Endothelial cell of umbilical vein (primary cell): ENCODE measurements around the gene WNT8B.

Experiments
- CTCF ChIP-seq, 2 donors: IDR thresholded peaks; 1 replicate in 1 of 2; 2 replicates in 1 of 2; pipeline ENCODE4 v1.5.1; 2011; ENCODE audit warnings: low read length in 2 of 2, mild to moderate bottlenecking in 2 of 2, moderate library complexity in 2 of 2, control low read depth in 1 of 2, inconsistent platforms in 1 of 2, low read depth in 1 of 2; ENCODE audit not compliant: insufficient read depth in 1 of 2; ENCODE audit errors: extremely low read depth in 1 of 2
- EZH2 ChIP-seq: IDR thresholded peaks from 2 replicates; pipeline ENCODE4 v1.6.1; 2012; ENCODE audit warnings: borderline replicate concordance, low read depth, mild to moderate bottlenecking, moderate library complexity, low read length, inconsistent platforms; ENCODE audit not compliant: severe bottlenecking
- MAX ChIP-seq: IDR thresholded peaks from 2 replicates; pipeline ENCODE4 v1.6.1; 2011; ENCODE audit not compliant: insufficient read depth, insufficient read length
- POLR2AphosphoS5 ChIP-seq: IDR thresholded peaks from 2 replicates; pipeline ENCODE4 v1.6.1; 2012; ENCODE audit warnings: low read depth, mild to moderate bottlenecking, control low read depth, low read length, moderate library complexity; ENCODE audit not compliant: insufficient read depth

- TF ChIP-seq POLR2AphosphoS5 (no peak), EZH2 (no peak), CTCF (IDR thresholded peaks at IDR 0.05; ENCODE audit: extremely low read depth in 1 of 2, insufficient read depth in 1 of 2, low read depth in 1 of 2, low read length in 2 of 2) (no peak), MAX (no peak)
Observed at GRCh38 chr10:100528921-100529474, 66.2 kb downstream of the WNT8B start.
